ENCODE results near the gene SPOCD1.
A peak's percentile ranks its signal among the peaks of the same experiment; 100 is the strongest.

The SPOCD1 gene

GRCh38 chr1:31765041-31765467 lies 50.8 kb downstream of the SPOCD1 start:
- TF ChIP-seq RAD21 (IDR thresholded peaks at IDR 0.05; ENCODE audit: low read depth) = peak; percentile 27; the same call in 1 of the 2 replicates
- TF ChIP-seq TEAD4 (IDR thresholded peaks at IDR 0.05) = no peak
- TF ChIP-seq NFIC (IDR thresholded peaks at IDR 0.05) = peak; percentile 65

GRCh38 chr1:31764312-31765040 lies 51.3 kb downstream of the SPOCD1 start, which contains the start of gene ADGRB2:
Gene ADGRB2 (minus strand): TSS chr1:31764340. CDS start chr1:31757221, 7,119 bp downstream.
- TF ChIP-seq FOXM1 (IDR thresholded peaks at IDR 0.05; ENCODE audit: borderline replicate concordance, low read depth) (no peak), YY1 (IDR thresholded peaks at IDR 0.05; ENCODE audit: low read depth) (no peak), USF1 (IDR thresholded peaks at IDR 0.05) (no peak), TEAD4 (IDR thresholded peaks at IDR 0.05) (no peak), EGR1 (IDR thresholded peaks at IDR 0.05) (no peak), RAD21 (IDR thresholded peaks at IDR 0.05; ENCODE audit: low read depth) (no peak), REST (IDR thresholded peaks at IDR 0.05; ENCODE audit: low read depth) (no peak), NFIC (IDR thresholded peaks at IDR 0.05) (no peak), TCF12 (IDR thresholded peaks at IDR 0.05; ENCODE audit: low read depth) (no peak)

GRCh38 chr1:31763671-31764311 lies 52.0 kb downstream of the SPOCD1 start:
- no peak for TF ChIP-seq EGR1 (IDR thresholded peaks at IDR 0.05)
- no peak for TF ChIP-seq TAF1 (IDR thresholded peaks at IDR 0.05; ENCODE audit: low read depth)
- no peak for TF ChIP-seq RAD21 (IDR thresholded peaks at IDR 0.05; ENCODE audit: low read depth)
- TF ChIP-seq REST (IDR thresholded peaks at IDR 0.05; ENCODE audit: low read depth) = no peak
- TF ChIP-seq MAX (IDR thresholded peaks at IDR 0.05) = no peak
- no peak for TF ChIP-seq EP300 (IDR thresholded peaks at IDR 0.05; ENCODE audit: borderline replicate concordance)
- no peak for TF ChIP-seq CEBPB (IDR thresholded peaks at IDR 0.05)
- no peak for TF ChIP-seq FOXM1 (IDR thresholded peaks at IDR 0.05; ENCODE audit: borderline replicate concordance, low read depth)
- TF ChIP-seq ZBTB7A (IDR thresholded peaks at IDR 0.05; ENCODE audit: low read depth) = no peak
- no peak for TF ChIP-seq NFIC (IDR thresholded peaks at IDR 0.05)

GRCh38 chr1:31762726-31763670 lies 52.8 kb downstream of the SPOCD1 start:
- TF ChIP-seq TCF12 (IDR thresholded peaks at IDR 0.05; ENCODE audit: low read depth) (peak; percentile 23; the same call in 1 of the 2 replicates), ZBTB7A (IDR thresholded peaks at IDR 0.05; ENCODE audit: low read depth) (peak; percentile 28; the same call in 1 of the 2 replicates), USF1 (IDR thresholded peaks at IDR 0.05) (no peak), RAD21 (IDR thresholded peaks at IDR 0.05; ENCODE audit: low read depth) (peak; percentile 42; the same call in 1 of the 2 replicates)

GRCh38 chr1:31762323-31762722 lies 53.5 kb downstream of the SPOCD1 start:
- TF ChIP-seq CREB1 (IDR thresholded peaks at IDR 0.05; ENCODE audit: low read depth) (no peak), REST (IDR thresholded peaks at IDR 0.05; ENCODE audit: low read depth) (no peak), FOXM1 (IDR thresholded peaks at IDR 0.05; ENCODE audit: borderline replicate concordance, low read depth) (no peak), TEAD4 (IDR thresholded peaks at IDR 0.05) (no peak), MAX (IDR thresholded peaks at IDR 0.05) (no peak), YY1 (IDR thresholded peaks at IDR 0.05; ENCODE audit: low read depth) (no peak), USF1 (IDR thresholded peaks at IDR 0.05) (no peak), TAF1 (IDR thresholded peaks at IDR 0.05; ENCODE audit: low read depth) (no peak), EP300 (IDR thresholded peaks at IDR 0.05; ENCODE audit: borderline replicate concordance) (no peak), CEBPB (IDR thresholded peaks at IDR 0.05) (no peak), TCF12 (IDR thresholded peaks at IDR 0.05; ENCODE audit: low read depth) (no peak), ZBTB7A (IDR thresholded peaks at IDR 0.05; ENCODE audit: low read depth) (no peak; the same call in 1 of the 2 replicates), RAD21 (IDR thresholded peaks at IDR 0.05; ENCODE audit: low read depth) (no peak), EGR1 (IDR thresholded peaks at IDR 0.05) (no peak), NFIC (IDR thresholded peaks at IDR 0.05) (no peak)

Data from Ishikawa (cell line).